NCI-H187 (cell line): ENCODE measurements around the gene SLC7A5.
"Not testable (repeated sequence)": the region's sequence is repeated elsewhere in the genome, so short reads cannot be mapped to it uniquely, and the experiment has no call there.

Source experiments
- DNase-seq, 2 experiments: peaks; one replicate each; lab custom pipeline; 2025; lab: John Stamatoyannopoulos, UW

SLC7A5 gene

DNA sequence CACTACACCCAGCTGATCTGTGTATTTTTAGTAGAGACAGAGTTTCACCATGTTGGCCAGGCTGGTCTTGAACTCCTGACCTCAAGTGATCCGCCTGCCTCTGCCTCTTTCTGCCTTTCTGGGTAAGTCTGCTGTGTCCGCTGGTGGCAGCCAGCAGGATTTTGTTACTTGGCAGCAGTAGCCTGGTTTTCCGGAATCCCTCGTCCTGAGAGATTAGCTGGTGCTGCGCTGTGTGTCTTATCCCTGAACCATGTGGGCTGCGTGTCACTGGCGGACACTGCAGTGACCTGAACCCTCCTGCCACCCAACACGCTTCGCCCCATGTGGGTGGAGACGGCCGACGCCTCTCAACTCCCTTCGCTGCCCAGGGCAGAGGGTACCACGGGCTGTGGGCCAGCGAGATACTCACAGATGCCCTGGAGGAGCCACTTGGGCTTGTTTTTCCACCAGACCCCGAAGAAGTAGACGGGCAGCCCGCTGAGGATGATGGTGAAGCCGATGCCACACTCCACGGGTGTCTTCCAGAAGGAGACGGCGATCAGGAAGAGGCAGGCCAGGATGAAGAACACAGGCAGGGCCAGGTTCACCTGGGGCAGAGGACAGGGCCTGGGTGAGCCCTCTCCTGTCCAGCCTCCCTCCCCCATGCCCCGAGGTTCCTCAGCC lies 35.2 kb downstream of the SLC7A5 start:
- no peak for DNase-seq

DNA sequence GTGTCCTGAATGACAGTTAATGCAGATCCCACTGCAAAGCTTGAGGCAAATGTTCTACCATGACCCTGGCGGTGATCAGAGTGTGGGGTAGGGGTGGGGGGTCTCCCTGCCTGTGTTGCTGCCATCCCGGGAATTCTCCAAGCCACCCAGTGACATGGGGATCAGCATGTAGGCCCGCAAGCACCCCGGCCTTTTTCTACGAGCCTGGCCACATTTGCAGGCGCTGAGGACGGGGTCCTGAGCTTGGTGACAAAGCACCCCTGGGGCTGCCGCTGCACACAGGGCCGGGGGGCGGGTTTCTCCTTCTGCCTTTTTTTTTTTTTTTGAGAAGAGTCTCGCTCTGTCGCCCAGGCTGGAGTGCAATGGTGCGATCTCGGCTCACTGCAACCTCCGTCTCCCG lies 35.8 kb downstream of the SLC7A5 start:
- DNase-seq = no peak

DNA sequence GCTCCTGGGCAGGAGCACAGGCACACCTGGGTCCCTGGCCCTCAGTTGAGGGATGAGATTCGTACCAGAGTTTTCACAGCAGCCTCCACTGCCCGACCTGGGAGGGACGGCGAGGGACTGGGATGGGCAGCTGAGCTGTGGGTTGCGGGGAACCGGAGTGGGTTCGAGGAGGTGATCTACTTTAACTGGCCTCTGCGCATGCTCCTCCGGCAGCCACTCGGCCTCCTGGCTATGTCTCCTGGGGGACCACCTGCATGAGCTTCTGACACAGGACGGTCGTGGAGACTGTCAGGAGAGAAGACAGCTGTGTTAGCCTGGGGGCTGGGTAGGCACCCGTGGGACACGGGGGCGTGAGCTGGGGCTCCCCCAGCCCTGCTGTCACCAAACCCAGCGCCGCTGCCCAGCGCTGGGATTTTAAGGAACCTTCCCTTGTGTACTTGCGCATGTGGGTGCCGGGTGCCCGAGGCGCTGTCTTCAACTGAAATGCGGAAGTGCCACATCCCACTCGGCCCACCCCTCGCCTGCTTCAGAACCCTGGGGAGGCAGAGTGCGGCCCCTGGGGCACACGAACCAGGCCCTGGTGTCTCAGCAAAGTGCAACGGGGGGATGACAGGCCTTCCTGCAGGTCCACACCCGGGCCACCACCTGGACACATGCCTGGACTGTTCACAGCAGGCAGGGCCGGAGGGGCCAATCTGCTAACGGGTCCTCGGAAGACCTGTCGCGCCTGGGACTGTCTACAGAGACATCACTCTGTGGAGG lies 36.4 kb downstream of the SLC7A5 start:
- DNase-seq = no peak

DNA sequence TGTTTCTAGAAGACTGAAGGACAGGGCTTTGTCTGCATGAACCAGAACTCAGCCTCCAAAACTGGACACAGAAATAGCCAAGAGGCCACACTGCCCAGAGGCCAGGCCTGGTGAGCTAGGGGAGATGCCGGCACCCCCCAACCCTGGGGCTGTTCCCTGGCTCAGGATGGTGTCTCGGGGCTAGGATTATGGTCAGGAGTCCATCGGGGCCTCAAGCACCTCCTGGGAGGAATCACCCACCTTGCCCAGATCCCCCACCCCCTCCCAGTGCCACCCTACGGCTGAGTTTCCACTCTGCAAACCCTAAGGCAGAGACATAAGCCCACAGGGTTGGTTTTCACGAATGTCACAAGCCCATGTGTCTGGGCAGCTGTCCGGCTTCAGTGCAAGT lies 37.2 kb downstream of the SLC7A5 start:
- no peak for DNase-seq

DNA sequence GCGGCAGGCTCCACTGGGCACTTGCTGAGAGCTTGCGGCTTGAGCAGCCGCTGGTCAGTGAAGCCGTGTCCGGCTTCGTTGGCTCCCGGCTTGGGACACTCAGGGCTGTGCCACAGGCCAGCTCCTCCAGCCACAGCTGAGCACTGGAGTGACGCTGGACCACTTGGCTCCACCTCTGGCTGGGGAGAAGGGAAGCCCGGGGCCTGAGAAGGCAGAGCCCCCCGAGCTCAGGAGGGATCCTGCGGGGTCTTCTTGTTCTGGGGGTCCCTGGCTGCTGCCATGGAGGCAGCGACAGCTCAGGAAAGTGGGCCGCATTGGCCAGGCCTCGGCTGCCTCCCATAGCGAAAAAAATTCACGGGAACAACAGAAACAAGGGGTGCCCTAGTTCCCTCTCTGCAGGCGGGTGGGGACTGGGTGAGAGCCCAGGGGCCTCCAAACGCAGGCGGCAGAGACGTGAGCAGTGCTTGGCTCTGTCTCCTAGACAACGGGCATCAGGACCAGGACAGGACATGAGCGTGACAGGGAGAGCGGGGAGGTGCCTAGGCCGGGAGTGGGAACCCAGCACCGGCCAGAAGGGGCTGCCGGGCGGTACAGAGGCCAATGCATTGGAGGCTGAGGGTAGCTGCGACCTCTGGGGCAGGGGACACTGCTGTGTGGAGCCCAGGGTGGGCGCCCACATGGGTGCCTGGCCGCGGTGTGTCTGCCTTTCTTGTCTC lies 37.7 kb downstream of the SLC7A5 start:
- DNase-seq = no peak

DNA sequence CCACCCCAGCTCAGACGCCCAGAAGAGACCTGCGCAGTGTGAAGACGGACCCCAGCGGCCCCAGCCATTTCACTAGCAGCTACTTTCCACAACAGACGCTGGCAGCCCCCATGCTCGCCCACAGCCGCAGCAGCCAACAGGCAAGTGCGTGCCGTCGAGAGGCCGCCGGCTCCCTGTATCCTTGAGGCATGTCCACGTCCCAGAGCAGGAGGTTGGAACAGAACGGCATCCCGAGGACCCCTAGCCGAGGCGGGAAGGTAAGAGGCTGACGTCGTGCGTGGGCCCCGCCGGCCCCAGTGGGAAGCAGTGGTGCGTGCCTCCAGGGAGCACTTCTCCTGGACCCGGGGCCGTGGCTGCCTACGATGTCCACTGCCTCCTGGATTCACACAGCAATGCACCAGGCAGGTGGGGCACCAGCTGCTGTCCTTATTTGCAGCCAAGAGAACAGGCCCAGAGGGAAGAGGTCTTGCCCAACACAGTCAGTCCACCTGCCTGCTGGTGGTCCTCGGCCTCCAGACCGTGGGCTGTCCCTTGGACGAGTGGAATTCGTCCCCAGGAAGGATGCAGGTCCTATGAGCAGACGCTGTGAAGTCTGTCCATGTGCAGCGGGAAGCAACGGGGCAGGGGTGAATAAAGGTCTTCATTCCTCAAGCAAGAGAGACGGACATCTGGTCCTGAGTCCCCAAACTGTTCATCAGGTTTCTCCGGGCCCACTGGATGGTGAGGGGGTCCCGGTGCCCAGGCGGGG lies 38.5 kb downstream of the SLC7A5 start:
- no peak for DNase-seq

DNA sequence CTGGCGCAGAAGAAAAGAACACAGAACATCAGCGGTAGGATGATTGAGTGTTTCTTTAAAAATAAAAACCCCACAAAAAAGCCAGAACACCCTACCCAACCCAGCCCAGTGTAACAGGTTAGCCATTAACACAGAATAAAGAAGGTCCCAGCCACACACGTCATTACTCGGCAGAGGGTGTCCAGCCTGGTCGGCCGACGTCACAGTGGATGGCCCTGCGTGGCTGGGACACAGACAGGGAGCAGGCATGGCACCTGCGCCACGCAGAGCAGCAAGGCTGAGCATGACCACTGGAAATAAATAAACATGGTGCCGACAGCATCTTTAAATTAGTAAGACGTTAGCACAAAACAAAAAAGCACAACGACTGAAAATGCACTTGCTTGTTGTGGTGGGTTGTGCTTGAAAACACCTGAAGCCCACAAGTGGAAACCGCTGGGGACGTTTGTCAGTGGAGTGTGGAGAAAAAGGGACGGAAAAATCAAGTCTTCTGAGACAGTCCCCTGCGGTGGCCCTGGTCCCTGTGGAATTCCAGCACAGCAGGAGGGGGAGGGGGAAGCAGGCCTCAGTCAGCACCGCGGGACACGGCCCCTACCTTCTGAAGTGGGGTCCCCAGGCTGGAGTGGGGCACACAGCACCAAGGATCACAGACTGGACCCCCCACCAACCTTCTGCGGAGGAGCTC lies 39.2 kb downstream of the SLC7A5 start:
- DNase-seq = no peak

DNA sequence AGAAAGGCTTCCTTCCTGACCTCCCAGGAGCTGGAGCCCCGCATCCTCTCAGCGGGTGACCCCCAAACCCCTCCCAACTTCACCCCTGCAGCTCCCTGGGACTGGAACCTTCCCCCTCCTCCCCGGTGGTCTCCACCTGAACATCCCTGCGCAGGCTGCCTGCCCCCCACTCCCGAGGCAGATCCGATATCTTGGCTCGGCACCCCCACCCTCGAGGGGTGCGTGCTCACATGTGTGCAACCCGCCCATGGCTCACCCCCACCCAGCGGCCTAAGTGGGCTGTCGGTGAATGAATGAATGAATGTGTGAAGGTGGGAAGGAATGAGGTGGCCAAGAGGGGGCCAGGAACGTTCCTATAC lies 39.7 kb downstream of the SLC7A5 start:
- no peak for DNase-seq

DNA sequence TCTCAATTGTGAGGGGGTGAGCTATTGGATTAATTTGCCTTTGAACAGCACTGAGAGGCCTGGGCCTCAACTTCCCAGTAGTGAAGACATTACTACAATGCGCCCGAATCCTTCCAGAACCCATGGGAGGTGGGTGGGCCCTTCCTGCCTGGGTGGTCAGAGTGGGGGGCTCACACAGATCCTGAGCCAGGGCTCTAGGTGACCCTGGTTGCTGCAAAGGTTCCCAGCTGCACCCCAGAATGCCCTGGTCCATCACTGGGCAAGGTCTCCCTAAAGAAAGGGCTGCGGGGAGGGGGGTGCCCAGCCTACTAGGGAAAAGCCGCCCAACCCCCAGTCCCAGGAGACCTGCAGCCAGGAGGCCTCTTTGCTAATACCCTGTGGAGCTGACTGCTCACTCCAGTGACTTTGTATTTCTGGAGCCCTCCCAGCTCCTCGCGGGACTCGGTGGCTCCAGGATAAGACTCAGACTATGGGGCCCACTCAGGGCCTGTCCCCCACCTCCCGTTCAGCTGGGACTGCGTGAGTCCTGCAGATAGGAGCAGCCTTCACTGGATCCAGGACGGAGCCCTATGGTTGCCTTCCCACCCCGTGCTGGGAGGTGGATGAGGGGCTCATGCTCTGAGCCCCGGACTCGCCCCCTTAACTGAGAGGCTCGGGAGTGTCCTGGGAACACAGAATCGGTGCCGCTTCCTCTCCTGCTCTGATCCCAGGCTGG lies 40.2 kb downstream of the SLC7A5 start:
- no peak for DNase-seq

DNA sequence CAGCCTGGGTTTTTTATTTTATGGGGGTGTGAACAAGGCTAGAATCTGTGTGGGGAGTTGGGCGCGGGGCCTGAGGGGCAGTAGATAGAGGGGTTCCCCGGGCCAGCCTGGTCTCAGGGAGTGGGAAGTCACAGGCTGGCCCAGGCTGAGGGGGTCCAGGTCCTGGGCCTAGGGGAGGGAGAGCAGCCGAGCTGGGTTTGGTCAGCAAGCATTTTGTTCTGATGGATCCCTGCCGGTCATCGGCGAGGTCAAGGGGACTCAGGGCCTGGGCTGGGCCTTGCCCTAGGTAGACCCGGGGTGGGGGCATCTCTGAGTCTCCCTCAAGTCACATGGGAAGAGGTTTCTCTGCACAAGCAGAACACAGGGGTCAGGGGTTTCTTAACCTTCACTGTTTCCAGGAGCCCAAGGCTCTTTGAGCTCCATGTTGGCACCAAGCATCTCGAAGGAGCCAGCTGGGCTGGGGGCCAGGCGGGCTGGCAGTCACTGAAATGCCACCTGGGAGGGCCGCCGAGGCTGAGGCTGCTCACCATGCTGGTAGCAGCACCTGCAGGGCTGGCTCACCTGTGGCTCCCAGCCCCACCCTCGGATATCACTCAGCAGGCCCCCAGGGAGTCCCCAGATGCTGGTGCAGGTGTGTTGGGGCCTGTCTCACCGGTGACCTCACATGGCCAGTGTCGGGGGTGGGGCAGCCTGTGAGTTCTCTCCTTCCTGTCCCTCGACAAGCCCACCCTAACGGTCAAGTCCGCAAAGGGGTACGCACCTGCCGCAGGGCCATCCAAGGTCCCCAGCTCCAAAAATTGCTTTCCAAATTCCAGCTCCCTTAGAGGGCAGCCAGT lies 41.0 kb downstream of the SLC7A5 start:
- DNase-seq = no peak

DNA sequence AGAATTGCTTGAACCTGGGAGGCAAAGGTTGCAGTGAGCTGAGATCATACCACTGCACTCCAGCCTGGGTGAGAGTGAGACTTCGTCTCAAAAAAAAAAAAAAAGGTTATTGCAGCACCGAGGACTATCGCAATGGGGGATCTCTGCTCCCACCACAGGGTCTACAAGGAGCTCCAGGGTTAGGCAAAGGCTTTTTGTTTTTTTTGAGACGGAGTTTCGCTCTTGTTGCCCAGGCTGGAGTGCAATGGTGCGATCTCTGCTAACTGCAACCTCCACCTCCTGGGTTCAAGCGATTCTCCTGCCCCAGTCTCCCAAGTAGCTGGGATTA lies 41.8 kb downstream of the SLC7A5 start:
- DNase-seq = not testable (repeated sequence)

DNA sequence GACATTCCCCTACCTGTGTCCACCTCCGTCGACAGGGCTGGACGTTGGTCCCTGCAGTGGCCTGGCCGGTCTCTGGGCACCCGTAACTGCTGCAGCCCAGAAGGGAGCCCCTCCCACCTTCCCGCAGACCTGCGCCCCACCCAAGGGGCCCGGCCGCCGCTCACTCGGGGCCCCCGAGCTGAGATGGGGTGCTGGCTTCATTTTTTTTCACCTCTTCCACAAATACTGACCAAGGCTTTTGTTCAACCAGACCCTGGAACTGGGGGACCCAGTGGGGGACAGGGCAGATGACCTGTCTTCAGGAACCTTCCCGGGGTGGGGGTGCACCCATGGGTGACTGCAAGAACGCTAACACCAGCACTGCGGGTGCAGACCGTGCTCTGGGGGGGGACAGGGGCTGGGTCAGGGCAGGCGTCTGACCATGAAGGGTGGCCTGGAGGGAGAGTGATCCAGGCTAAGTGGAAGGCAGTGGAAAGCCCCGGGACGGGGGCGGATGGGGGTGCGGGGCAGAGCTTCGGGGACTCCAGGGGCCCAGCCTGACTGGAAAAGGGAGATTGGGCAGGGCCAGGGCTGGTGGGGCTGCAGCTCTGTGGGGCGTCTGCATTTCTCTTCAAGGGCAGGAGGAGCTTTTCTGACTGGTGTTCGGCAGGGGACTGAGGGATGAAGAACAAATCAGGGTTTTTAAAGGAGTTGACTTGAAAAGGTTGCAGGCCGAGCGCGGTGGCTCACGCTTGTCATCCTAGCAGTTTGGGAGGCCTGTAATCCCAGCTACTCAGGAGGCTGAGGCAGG lies 42.3 kb downstream of the SLC7A5 start:
- no peak for DNase-seq

DNA sequence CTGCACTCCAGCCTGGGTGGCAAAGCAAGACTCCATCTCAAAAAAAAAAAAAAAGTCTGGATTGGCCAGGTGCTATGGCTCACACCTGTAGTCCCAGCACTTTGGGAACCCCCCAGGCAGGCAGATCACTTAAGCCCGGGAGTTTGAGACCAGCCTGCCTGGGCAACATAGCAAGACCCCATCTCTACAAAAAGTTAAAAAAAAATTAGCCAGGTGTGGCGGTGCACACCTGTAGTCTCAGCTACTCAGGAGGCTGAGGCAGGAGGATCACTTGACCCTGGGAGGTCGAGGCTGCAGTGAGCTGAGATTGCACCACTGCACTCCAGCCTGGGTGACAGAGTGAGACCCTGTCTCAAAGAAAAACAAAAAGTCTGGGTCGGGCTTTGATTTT lies 42.9 kb downstream of the SLC7A5 start:
- not testable (repeated sequence) for DNase-seq

DNA sequence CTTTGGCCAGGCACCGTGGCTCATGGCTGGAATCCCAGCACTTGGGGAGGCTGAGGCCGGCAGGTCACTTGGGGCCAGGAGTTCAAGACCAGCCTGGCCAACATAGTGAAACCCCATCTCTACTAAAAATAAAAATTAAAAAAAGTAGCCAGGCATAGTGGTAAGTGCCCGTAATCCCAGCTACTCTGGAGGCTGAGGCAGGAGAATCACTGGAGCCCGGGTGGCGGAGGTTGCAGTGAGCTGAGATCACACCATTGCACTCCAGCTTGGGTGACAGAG lies 43.5 kb downstream of the SLC7A5 start:
- not testable (repeated sequence) for DNase-seq

DNA sequence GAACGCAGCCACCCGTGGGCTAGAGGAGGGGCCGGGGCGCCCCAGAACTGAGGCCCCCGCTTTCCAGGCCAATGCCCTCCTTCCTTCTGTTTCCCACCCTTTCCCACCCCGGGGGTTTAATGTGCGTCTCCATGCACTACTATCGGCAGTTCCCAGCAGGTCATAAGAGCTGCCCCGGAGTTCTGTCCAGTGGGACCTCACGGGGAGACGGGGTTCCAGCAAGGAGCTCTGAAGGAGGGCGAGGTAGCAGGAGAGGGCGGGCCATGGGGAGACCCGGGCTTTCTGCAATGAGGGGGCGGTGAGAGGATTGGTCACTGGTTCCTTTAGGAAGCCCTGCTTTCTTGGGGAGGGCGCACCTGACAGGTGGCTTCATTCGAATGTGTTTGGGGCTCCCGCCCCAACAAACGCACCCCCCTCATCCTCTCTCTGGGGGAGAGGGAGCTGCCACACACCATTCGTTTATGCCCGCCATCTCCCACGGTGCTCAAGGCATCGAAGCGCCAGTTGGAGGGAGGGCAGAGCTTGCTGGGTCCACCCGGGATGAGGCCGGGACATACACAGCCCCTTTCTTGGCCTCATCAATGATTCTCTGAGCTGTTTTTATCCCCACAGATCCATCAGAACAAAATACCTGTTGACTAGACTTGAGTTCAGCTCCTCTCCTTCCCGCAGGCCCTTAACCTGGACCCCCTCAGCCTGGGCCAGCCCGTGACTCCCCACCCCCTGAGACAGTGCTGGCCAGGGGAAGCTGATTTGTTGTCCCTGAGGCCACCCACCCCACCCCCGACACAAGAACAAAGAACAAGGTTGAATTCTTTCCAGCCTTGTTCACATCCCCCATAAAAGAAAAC lies 44.1 kb downstream of the SLC7A5 start:
- DNase-seq = no peak

DNA sequence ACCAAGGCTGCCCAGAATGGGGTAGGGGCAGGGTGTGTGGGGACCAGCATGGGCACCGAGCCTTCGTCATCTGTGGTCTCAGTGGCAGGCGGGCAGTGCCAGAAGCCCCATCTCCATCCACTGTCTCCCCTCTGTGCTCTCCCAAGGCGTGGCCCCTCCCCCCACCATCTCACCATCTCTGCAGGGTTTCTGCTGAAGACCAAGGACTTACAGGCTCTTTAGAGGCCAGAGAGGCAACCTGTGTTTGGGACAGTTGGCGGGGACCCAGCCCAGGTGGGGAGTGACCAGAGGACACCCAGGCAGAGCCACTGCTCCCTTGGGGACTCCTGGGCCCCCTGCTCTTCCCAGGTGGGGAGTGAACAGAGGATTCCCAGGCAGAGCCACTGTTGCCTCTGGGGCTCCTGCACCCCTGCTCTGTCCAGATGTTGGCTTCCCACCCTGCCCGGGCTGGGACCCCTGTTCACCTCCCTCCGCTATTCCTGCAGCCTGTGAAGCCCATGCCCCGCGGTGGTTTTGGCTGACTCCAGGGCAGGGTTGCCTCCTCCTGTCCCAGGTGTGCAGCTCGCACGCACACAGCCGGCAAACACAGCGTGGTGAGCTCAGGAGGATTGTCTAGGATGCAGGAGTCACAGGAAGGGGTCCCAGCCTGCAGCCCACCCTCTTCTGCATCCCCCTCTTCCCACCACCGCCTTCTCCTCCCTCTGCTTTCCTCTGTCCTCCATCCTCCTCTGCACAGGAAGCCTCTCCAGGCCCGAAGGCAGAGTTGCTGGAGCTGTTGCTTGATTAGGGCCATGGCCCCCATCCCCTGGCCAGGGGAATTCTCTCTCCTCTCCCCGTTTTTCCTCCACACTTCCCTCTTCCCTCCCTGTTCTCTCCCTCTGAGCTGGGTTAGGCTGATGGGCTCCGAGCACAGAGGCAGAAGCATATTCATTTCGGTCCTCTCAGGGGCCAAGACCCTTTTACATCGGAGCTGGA lies 45.0 kb downstream of the SLC7A5 start:
- DNase-seq = no peak

DNA sequence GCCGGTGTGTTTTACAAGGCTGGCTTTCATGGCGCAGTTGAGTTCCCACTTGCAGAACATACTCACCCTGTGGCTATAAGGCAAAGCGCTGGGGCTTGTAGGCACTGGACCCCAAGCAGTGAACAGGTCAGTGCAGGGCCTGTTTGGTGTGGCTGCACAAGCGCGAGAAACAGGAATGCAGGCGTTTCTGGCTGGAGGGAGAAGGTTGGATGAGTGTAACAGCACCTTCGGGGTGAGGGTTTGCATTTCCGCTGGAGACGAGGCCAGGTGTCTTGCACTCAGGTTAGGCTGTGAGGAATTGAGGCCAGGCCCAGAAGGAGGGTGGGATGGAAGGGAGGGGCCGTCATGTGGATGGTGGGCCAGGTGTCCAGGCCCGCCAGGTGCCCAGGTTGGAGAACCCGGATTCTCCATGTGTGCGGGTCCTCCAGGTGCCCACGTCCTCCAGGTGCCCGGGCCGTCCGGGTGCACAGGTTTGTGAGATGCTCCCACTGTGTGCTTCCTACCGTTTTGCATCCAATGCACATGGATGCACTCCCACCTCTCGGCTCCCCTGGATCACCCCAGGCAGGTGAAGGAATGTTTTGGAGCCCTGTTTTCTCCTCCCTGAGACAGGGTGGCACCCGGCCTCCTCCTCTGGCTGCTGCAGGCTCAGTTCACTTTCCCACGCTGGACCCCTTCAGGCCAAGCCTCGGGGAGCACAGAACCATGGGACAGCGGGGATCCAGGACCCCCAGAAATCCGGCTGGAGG lies 46.0 kb downstream of the SLC7A5 start:
- no peak for DNase-seq
